HG03039 (cell line): Measurements from ENCODE around the gene MCHR1.
"Not testable (repeated sequence)": the region's sequence is repeated elsewhere in the genome, so short reads cannot be mapped to it uniquely, and the experiment has no call there.

ENCODE experiments used
- ATAC-seq: cut with Tn5 transposase; IDR thresholded peaks from one replicate; pipeline ENCODE4 v1.9.1; 2021; ENCODE audit warnings: mild to moderate bottlenecking, moderate library complexity; ENCODE audit not compliant: unreplicated experiment

Gene MCHR1

DNA sequence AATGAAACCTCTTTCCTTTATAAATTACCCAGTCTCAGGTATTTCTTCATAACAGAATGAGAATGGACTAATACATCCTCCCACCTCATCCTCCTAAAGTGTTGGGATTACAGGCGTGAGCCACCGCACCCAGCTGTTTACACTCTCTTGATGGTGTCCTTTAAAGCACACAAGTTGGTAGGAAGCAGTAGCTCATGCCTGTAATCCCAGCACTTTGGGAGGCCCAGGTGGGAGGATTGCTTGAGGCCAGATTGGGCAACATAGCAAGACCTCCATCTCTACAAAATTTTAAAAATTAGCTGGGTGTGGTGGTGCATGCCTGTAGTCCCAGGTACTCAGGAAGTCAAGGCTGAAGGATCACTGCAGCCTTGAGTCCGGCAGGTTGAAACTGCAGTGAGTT lies 23.3 kb upstream of the MCHR1 start:
- ATAC-seq = not testable (repeated sequence)

DNA sequence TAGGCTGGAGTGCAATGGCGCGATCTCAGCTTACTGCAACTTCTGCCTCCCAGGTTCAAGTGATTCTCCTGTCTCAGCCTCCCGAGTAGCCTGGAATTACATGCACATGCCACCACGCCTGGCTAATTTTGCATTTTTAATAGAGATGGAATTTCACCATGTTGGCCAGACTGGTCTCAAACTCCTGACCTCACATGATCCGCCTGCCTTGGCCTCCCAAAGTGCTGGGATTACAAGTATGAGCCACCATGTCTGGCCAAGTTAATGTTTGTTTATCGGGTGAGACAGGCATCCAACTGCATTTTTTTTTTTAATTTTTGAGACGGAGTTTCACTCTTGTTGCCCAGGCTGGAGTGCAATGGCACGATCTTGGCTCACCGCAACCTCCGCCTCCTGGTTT lies 22.6 kb upstream of the MCHR1 start:
- not testable (repeated sequence) for ATAC-seq

DNA sequence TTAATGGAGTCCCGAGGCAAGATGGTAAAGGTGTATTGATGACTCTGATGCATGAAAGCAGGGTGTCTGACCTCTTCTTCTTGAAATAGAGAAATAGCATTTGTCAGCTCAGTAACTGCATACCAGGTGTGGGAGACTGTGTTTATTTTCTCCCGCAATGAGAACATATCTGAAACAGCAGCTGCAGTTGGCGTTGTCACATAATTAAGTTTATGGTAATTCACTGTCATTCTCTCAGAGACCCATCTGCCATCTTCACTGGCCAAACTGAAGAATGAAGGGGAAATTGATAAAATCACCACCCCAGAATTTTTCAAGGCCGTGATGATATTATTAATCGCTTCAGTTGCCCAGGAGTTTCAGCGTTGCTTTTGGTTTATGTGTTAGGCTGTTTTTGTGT lies 20.1 kb upstream of the MCHR1 start:
- ATAC-seq = no peak

DNA sequence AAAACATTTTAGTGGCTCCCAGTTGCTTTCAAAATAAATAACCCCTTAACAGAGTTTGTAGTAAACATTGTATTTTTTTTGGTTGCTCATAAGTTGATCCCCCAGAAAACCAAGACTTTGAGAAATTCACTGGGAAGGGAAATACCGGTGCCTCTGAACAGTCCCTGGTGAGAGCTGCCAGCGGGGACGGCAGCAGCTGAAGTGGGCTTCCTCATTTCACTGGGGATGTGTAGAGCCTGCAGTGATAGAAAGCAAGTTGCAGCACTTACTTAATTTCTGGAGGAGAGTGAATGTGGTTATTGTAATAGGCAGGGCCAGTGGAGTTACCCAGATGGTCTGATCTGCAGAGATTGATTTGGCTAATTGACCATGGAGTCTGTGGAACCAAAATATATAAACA lies 18.6 kb upstream of the MCHR1 start:
- ATAC-seq = no peak

DNA sequence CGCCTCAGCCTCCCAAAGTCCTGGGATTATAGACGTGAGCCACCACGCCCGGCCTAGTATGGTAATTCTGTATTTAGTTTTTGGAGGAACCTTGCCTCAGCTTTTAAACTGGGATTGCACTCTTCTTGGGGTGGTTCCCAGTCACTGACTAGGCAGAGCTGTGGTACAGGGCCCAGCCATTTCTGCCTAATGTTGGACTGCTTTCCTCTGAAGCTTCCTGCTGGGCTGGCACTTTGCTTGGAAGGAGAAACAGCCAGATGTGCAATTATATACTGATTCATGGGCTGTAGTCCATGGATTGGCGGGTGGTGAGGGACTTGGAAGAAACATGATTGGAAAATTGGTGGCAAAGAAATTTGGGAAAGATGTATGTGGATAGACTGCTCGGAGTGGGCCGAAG lies 17.6 kb upstream of the MCHR1 start:
- ATAC-seq = no peak

DNA sequence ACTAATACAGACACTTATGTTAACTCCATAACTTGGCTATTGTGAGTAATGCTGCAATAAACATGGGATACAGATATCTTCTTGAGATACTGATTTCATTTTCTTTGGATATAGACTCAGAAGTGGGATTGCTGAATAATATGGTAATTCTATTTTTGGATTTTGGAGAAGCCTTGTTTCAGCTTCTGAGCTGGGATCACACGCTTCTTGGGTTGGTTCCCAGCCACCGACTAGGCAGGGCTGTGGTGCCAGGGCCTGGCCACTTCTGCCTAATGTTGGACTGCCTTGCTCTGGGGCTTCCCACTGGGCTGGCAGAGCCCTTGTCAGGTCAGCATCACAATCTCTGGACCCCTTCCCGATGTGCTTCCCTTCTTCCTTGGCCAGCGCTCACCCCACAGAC lies 14.0 kb upstream of the MCHR1 start:
- no peak for ATAC-seq

DNA sequence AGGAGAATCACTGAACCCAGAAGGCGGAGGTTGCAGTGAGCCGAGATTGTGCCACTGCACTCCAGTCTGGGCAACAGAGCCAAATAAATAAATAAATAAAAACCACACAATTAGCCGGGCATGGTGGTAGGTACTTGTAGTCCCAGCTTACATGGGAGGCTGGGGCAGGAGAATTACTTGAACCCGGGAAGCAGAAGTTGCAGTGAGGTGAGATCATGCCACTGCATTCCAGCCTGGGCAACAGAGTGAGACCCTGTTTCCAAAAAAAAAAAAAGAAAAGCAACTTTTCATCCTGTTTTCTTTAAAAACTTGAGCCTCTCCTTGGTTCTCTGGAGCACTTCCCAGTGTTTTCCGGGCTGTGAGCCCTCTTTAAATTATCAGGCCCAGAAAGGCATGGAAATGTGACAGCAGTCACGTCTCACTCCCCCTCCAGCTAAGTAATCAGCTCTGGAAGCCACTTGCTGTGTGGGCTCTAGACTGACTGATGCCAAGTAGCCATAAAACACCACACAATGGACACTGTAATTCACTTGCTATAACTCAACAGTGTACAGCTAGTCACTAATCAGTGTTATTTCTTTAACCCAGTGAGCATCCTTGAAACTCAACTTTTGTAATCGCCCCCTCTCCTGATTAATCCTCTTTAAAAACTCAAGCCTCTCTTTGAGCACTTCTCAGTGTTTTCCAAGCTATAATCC lies 13.0 kb upstream of the MCHR1 start:
- no peak for ATAC-seq

DNA sequence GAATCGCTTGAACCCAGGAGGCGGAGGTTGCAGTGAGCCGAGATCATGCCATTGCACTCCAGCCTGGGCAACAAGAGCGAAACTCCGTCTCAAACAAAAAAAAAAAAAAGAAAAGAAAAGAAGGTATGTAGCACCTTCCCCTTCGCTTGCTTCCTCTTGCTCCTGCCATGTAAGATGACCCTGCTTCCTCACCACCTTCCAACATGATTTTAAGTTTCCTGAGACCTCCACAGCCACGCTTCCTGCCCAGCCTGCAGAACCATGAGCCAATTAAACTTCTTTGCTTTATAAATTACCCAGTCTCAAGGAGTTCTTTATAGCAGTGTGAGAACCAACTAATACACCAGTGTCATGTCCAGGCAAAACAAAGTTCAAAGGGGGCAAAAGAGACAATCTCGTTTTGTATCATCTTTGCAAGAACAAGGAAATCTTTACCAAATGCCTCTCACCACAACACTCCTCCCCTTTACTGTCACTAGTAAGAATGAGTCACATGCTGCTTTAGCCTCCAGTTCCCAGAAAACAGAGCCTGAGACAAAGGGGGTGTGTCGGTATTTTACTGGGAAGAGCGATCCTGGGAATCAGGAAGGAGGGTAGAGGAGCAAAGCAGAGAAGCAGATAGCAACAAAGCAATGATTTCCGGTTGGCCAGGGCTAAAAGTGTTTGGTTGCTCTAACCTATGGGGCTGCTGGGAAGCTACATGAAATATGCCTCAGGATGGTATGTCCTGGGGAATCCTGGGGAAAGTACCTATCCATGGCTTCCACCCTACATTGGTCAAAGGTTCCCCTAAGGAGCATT lies 10.5 kb upstream of the MCHR1 start:
- ATAC-seq = no peak

DNA sequence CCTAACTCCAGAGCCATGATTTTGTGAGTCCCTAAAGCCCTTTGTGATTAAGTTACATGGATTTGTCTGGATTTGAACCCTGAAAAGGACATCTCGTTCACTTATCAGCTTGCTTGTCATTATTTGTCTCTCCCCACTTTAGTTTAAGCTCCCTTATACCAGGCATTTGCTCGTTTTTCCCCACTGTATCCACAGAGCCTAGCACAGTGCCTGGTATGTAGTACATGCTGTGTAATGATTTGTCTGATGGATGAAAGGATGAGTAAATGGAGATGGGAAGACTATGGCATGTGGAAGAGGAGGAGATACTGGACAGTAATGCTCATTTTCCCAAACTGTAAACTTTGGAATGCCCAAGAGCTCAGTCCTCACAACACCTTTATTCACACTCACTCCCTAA lies 9.2 kb upstream of the MCHR1 start:
- ATAC-seq = no peak

DNA sequence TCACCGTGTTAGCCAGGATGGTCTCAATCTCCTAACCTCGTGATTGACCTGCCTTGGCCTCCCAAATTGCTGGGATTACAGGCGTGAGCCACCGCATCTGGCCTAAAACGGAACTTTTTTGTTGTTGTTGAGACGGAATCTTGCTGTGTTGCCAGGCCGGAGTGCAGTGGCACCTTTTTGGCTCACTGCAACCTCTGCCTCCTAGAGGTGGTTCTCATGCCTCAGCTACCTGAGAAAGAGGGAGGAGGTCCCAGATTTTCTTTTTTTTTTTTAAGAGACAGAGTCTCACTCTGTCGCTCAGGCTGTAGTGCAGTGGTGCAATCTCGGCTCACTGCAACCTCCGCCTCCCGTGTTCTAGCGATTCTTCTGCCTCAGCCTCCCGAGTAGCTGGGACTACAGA lies 7.9 kb upstream of the MCHR1 start:
- no peak for ATAC-seq

DNA sequence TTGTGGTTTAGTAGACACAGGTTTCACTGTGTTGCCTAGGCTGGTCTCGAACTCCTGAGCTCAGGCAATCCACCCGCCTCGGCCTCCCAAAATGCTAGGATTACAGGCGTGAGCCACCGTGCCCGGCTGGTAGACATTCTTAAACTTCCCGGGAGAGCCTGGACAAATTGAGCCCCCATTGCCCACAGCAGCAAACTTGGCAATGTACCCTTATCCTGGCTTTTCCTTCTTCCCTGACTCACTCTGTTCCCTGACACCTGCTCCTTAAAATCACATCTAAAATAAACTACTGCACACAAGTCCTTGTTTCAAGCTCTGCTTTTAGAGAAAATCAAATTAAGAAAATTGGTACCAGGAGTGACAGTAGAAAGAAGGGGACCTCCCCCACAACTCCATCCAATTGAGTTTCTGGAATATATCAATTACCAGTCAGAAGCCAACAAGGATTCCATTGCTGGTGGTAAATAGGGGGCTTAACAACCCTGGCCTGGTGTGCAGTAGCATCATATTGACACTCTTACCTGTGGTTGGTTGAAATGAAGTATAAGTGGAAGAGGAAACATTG lies 7.4 kb upstream of the MCHR1 start:
- ATAC-seq = no peak

DNA sequence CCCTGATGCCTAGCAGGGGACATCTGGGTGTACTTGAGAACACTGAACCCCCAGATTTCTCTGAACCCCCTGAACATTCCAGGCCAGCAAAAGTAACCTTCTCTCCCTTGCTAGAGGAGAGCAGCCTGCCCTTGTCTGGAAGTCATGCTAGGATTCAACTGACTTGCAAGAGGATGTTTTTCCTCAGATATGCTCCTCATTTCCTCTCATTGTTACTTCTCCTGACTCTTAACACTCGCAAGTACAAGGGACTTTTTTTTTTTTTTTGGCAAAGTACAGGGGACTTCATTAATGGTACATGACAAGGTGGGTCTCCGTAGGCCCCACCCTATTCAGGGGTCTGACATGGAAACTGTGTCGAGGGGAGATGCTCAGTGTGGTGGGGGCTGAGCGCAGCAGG lies 6.3 kb upstream of the MCHR1 start:
- ATAC-seq = no peak

DNA sequence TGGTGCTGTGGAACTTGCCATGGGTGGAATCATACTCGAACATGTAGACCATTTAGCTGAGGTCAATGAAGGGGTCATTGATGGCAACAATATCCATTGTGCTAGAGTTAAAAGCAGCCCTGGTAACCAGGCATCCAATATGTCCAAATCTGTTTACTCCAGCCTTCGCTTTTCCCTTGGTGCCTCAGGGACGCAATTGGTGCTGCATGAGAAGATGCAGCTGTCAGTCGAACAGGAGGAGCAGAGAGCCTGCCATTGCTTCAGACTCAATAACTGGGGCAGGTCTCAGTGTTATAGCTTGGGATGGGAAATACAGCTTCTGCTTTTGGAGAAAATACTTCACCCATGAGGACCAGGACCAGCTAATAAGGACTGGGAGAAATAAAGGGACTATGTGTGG lies 5.0 kb upstream of the MCHR1 start:
- no peak for ATAC-seq

DNA sequence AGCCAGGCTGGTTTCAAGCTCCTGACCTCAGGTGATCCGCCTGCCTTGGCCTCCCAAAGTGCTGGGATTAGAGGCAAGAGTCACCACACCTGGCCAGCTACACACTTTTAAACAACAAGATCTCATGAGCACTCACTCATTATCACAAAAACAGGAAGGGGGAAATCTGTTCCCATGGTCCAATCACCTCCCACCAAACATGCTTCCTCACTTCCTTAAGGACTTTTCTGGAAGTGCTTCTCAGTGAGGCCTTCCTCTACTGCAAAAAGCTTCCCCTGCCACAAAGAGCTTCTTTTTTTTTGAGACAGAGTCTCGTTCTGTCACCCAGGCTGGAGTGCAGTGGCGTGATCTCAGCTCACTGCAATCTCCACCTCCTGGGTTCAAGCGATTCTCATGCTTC lies 3.1 kb upstream of the MCHR1 start:
- ATAC-seq = not testable (repeated sequence)

DNA sequence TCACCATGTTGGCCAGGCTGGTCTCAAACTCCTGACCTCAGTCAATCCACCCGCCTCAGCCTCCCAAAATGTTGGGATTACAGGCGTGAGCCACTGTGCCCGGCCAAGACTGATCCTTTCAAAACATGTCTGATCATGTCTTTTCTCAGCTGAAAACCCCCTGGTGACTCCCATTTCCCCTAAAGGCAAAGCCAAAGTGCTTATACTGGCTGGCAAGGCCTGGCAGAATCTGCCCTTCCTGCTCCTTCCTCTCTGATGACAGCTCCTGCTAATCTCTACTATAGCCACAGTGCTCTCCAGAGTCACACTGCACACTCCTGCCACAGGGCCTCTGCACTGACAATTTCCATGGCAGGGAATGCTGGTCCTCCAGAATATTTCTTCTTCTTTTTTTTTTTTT lies 2.6 kb upstream of the MCHR1 start:
- no peak for ATAC-seq

DNA sequence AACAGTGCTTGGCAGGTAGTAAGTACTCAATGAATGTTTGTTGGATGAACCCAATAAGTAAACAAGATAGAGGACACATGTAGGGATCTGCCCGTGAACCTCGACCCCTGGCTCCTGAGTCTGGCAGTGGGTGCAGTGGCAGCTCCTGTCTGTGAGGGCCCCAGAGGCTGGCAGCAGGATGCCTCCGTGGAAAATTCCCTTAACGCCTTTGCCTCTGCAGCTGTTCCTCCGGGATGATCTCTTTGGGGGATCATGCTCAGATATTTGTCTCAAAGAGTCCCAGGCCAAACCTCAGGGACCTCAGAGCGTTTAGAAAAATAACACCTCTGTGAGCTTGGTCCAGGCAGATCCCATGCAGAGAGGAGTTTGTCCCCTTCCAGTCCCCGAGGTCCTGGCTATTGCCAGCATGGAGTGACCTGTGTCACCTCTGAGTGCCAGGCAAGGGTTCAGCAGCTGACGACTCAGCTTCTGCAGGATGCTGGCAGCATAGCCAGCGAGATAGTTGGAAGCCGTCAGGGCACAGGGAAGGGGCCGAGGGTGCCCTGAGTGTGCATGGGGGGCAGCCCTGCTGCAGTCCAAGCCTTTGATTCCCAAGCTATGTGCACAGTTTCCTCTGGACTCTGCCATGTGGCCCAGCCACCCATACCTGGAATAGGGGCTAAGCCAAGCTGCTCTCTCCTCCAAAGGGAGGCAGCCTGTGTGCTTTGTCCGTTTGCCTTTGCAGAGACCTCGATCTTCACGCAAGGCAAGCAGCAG lies 613 bp upstream of the MCHR1 start:
- no peak for ATAC-seq

DNA sequence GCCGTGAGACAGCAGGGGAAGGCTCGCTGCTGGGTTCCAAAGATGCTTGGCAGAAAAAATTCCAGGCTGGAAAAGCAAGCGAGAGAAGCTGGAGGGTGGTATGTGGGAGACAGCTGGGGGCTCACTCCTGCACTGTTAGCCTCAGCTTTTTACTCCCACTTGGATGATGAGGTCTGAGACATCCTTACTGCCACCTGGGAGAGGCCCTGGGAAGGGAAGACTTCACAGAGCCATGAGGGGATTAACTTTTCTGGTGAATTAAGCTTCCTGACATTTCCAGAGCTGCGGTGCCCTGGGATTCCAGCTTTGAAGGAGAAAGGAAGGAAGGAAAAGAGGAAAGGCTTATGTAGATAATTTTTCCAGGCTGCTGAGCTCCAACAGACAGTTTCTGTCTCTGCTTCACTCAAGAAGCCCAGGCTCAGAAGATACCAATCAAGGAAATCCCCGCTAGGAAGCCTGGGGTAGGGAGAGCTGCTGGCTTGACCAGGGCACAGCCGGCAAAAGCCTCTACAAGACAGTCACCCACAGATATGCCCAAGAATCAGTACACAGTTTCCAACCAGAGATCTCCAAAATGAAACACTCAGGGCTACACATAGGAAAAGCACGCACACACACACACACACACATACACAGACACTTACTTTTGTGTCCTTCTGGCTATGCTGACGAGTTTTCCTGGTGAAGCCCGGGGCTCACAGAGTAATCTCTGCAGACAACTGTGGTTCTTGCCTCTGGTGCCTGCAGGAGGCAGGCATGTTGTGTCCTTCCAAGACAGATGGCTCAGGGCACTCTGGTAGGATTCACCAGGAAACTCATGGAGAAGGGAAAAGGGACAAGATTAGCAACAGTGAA lies 907 bp downstream of the MCHR1 start:
- no peak for ATAC-seq

DNA sequence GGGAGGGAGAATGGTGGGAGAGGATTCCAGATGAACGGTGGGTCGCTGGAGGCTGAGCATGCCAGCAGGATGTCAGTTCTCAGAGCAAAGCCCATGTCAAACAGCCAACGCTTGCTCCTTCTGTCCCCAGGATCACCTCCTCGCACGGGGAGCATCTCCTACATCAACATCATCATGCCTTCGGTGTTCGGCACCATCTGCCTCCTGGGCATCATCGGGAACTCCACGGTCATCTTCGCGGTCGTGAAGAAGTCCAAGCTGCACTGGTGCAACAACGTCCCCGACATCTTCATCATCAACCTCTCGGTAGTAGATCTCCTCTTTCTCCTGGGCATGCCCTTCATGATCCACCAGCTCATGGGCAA lies 1.5 kb downstream of the MCHR1 start:
- ATAC-seq = no peak

DNA sequence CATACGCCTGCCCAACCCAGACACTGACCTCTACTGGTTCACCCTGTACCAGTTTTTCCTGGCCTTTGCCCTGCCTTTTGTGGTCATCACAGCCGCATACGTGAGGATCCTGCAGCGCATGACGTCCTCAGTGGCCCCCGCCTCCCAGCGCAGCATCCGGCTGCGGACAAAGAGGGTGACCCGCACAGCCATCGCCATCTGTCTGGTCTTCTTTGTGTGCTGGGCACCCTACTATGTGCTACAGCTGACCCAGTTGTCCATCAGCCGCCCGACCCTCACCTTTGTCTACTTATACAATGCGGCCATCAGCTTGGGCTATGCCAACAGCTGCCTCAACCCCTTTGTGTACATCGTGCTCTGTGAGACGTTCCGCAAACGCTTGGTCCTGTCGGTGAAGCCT lies 2.2 kb downstream of the MCHR1 start:
- no peak for ATAC-seq

DNA sequence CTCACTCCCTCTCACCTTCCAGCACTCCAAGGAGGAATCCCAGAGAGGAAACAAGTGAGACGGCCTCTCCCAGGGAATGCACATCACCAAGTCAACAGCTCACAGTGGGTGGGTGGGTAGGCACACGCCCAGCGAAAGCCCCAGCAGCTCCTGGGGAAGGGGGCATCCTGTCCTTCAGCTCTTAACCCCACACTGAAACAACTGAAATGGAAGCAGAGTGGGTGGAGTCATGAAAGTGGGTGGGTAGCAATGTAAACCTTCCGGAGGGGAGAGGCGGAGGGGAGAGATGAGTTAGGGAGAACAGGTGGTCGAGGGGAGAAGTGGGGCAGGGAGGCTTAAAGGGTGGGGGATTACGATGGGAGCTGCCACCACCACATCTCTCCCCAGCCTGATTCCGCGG lies 5.4 kb downstream of the MCHR1 start:
- no peak for ATAC-seq

DNA sequence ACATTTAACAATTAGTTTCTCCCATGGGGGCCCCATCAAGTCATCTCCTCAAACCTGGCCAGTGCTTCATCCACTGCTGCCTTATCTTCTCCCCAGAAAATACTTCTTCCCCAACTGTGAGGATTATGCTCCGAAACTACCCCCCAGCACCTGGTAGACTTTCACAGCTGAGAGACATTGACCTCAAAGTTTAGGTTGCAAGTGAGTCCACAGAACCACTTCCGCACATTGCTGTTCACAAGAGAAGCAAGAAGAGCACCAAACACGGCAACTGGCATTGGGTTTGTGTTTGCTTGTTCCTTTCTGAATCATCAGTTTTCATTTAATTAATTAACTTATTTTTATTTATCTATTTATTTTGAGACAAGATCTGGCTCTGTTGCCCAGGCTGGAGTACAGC lies 6.1 kb downstream of the MCHR1 start:
- ATAC-seq = no peak
